H1 (cell line): ENCODE measurements around the gene ST6GALNAC3. TPM values are rescaled to one million over a fixed set of nuclear protein-coding genes. Genes with fewer than 3 reads are reported as not detected.

ENCODE experiments used
- BACH1 ChIP-seq: IDR thresholded peaks from 2 replicates; pipeline ENCODE4 v1.6.1; 2012; ENCODE audit warnings: low read length, improper control_type of control experiment
- CHD7 ChIP-seq: fragments of 300-600 bp; sonication (generic); IDR thresholded peaks from 2 replicates; pipeline ENCODE4 v1.7.1; 2012; ENCODE audit warnings: low read length, moderate library complexity, mild to moderate bottlenecking, inconsistent platforms; ENCODE audit not compliant: insufficient replicate concordance
- PHF8 ChIP-seq: fragments of 200-600 bp; sonication (generic); conservative IDR thresholded peaks from 2 replicates; pipeline ENCODE4 v1.7.1; 2012; ENCODE audit warnings: low read depth, mild to moderate bottlenecking, inconsistent platforms, low read length, moderate library complexity
- RAD21 ChIP-seq, 2 experiments: IDR thresholded peaks in 1 of 2; conservative IDR thresholded peaks in 1 of 2; 2 replicates each; pipeline ENCODE4 v1.6.1; 2011; ENCODE audit warnings: low read depth in 2 of 2, low read length in 2 of 2, improper control_type of control experiment in 1 of 2, inconsistent platforms in 1 of 2, mild to moderate bottlenecking in 1 of 2, moderate library complexity in 1 of 2
- RXRA ChIP-seq: IDR thresholded peaks from 2 replicates; pipeline ENCODE4 v1.6.1; 2011; ENCODE audit warnings: low read depth, mild to moderate bottlenecking, low read length, moderate library complexity; ENCODE audit not compliant: insufficient read depth
- SIN3A ChIP-seq, 2 experiments: IDR thresholded peaks in 1 of 2; conservative IDR thresholded peaks in 1 of 2; 2 replicates each; pipeline ENCODE4 v1.6.1; 2011 to 2012; ENCODE audit warnings: low read length in 2 of 2, improper control_type of control experiment in 1 of 2, low read depth in 1 of 2, mild to moderate bottlenecking in 1 of 2
- polyA plus RNA-seq, 7 experiments: library from polyadenylated mRNA; depleted of rRNA in 3 of 7; stranded (reverse) in 5 of 7; unstranded in 2 of 7; fragments of >200 nt in 5 of 7; fragments of 200-250 nt in 2 of 7; gene quantifications; 1 replicate in 5 of 7; 2 replicates in 1 of 7; 4 replicates in 1 of 7; pipeline versions ENCODE4 v1.2.1 to v1.2.3, GENCODE V29; 2011 to 2013; ENCODE audit warnings: missing spikeins in 2 of 7, mixed read lengths in 2 of 7
- total RNA-seq: library from RNA; stranded (reverse); fragmentation: NEBNext Ultra II Directional; extraction: Animal tissue kit (Norgen Biotek cat#: 25700); gene quantifications from 2 replicates; pipeline ENCODE4 v1.2.1, GENCODE V29; 2021

The ST6GALNAC3 gene
- total and polyA plus RNA-seq, 2 of the 8 experiments (the other 6 are each of a cell fraction or from before 2014, with no cell fraction given): 4.9 to 19.0 TPM

DNA sequence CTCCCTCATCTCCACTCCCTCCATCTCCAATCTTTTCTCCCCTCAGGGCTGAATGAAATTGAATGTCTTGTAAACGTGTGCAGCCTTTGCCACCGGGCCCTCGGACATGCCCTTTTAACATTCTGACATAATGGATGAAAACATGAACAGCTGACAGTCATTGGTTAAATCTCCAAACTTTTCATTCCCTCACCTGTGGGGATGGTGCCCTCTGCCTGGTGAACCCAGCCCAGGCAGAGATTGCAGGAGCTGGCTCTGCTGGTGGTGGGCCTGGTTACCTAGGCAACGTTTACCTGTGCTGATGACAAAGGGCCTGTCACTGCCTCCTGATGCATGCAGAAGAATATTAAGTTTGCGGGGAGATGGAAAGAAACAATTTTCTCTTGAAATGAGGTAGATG is 21.3 kb downstream of the ST6GALNAC3 start (continued):
- TF ChIP-seq SIN3A (conservative IDR thresholded peaks at IDR 0.05 in 1 of 2, IDR thresholded peaks at IDR 0.05 in 1 of 2; ENCODE audit: low read depth in 1 of 2, low read length in 2 of 2) (peak; percentile 76 to 88; a peak in 2 of 4 replicates), PHF8 (no peak), BACH1 (no peak), CHD7 (no peak), RXRA (no peak), RAD21 (IDR thresholded peaks at IDR 0.05 in 1 of 2, conservative IDR thresholded peaks at IDR 0.05 in 1 of 2; ENCODE audit: low read depth in 2 of 2, low read length in 2 of 2) (peak; percentile 72 to 76)
